HG03432 (cell line): Measurements from ENCODE around the gene WDR49.
"Not testable (repeated sequence)": the region's sequence is repeated elsewhere in the genome, so short reads cannot be mapped to it uniquely, and the experiment has no call there.

Experiments
- ATAC-seq: cut with Tn5 transposase; IDR thresholded peaks from one replicate; pipeline ENCODE4 v1.9.1; 2021; ENCODE audit warnings: mild to moderate bottlenecking, moderate library complexity; ENCODE audit not compliant: unreplicated experiment

WDR49 gene

DNA sequence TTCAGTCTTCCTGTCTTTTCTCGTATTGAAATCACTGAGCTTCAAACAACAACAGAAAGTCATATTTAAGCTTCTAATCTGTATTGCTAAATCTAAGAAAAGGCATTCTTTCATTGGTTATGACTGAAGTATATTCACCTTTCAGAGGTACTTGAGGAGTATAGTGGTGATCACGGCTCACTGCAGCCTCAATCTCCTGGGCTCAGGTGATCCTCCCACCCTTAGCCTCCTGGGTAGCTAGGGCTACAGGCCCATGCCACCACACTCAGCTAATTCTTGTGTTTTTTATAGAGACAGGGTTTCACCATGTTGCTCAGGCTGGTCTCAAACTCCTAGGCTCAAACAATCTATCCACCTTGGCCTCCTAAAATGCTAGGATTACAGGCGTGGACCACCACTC is 38.7 kb downstream of the WDR49 start:
- no peak for ATAC-seq

GRCh38 chr3:167614196-167614595 is 39.5 kb downstream of the WDR49 start:
- ATAC-seq: not testable (repeated sequence)

DNA sequence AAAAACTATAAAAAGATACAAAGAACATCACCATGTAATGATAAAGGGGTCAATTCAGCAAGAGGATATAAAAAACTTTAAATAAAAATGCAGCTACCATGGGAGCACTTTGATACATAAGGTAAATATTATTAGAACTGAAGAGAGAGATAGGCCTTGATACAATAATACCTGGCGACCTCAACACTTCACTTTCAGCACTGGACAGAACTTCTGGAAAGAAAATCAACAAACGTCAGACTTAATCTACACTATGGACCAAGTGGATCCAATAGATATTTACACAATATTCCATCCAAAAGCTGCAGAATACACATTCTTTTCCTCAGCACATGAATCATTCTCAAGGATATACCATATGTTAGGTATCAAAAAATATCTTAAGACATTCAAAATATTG is 42.0 kb downstream of the WDR49 start:
- ATAC-seq: no peak

DNA sequence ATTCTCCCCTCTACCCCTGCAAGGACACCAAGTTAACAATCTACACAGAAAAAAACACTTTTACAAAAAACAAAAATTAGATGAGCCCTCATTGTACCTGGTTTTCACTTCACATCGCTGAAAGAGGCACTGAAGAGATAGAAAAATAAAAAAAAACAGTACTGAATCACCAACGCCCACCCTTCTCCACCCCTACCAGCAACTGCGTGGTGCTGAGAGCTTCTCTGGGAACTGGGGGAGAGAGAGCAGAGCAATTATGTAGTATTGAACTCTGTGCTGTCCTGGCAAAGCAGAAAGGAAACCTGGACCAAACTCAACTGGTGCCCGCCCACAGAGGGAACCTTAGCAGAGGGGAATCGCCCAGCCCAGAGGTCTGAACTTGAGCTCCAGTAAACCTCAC is 44.6 kb downstream of the WDR49 start:
- no peak for ATAC-seq

- ATAC-seq: no peak
These were observed 46.9 kb downstream of the WDR49 start for GRCh38 chr3:167606836-167607235.

- no peak for ATAC-seq
These were observed 47.9 kb downstream of the WDR49 start for GRCh38 chr3:167605871-167606270.

GRCh38 chr3:167602041-167602440 is 51.7 kb downstream of the WDR49 start:
- ATAC-seq: no peak

GRCh38 chr3:167587651-167588050 is 66.1 kb downstream of the WDR49 start:
- no peak for ATAC-seq

DNA sequence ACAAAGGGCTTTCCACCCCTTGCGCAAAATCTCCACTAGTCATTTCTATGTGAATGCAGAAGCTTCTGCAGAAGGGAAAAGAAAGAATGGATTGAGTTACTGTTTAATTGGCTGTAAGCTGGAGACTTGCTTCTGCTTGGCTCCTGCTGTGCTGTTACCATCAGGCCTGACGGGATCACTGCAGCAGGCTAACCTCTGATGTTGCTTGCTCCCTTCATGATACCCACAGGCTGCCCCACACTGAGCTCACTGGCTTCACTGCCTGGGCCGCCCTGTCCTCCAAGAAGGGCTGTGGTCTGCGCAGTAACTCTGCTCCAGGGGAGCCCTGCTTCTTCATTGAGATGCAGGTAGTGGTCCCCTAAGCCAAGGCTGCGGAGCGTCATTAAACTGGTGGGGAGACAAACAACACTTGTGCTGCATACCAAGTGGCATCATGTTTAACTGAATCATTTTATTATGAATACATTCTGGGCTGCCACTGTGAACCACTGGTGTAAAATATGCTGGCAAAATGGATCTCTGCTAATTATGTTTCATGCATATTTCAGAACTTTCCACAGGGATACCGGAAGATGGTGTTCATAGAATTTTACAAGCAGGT is 78.6 kb downstream of the WDR49 start:
- no peak for ATAC-seq

DNA sequence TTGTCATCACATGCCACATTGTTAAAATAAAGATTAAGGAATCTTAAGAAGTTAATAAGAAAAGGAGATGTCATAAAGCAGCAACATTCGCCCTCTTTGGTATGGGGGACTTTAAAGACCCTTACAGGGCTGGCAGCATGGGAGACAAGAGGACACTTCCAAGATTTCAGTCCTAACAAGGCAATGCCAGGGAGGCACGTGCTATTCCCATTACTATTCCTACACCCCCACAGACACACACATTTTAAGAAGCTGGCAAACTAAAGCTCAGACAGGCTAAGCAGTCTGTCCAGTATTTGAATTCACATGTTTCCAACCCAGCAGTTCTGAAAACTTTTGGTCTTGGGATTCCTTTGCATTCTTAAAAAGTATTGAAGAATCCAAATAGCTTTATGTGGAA is 80.8 kb downstream of the WDR49 start:
- no peak for ATAC-seq

DNA sequence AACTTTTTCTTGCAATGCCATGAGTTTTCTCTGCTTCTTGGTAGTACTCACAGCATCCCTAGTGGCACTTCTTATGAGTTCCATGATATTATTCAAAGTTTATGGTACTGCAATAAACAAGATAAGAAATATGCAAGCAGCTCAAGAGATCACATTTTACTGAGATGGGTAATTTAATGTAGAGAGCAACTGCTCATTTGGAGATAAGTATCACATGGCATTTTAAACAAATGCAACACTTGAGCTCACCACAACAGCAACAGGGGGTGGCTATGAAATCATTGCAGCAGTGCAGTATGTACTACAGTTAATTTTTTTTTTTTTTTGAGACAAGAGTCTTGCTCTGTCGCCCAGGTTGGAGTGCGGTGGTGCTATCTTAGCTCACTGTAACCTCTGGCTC is 85.1 kb downstream of the WDR49 start:
- ATAC-seq: no peak

DNA sequence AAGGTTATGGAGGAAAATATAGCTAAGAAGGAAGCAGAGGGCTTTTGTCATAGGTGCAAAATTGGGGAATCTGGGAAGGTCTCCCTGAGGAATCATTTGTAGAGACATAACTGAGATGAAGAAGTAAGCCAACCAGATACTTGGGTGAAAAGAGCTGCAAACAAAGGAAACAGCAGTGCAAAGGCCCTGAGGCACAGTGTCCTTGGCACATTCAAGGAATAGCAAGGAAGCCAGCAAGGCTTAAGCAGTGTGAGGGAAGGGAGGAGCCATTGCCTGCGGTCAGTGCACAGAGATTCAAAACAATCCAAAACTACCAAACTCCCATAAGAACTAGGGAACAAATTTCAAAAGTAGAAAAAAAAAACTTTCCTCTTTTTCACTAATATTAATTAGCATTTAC is 88.3 kb downstream of the WDR49 start:
- no peak for ATAC-seq

DNA sequence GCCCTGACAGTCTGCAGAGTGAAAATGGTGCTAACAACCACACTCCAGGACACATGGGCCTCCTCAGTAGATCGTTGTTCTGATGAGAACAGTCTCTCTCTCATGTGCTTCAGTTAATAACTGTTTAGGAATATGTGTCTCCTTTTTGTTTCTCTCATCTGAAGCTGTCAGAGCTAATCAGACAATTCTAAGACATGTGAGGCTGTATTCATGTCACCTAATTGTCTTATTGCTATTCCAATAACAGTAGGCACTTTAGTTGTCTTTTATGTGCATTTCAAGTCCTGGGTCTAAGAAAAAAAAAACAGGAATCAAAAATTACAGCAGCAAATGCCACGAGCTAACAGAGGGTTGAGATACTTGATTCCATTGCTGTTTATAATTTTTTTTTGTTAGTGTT is 89.1 kb downstream of the WDR49 start:
- no peak for ATAC-seq

- ATAC-seq: no peak
These were observed 93.8 kb downstream of the WDR49 start for GRCh38 chr3:167559924-167560323.

GRCh38 chr3:167554898-167555297 is 98.8 kb downstream of the WDR49 start:
- no peak for ATAC-seq

DNA sequence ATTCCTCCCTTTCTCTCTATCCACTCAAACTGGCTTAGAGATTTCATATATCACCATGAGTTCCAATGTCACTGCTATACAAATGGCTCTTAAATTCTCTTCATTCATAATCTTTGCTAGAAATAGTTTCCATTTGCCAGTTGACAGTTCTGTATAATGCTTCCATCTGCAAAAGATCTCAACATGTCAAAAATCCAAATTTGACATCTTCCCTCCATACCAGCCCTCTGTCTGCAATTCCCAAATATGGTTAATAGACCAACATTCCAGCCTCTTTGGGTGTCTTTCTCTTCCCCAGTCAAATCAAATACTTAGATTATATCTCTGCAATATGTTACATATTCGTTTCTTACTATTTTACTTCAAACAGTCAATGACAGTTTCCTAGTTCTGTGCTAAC is 115.7 kb downstream of the WDR49 start:
- ATAC-seq: no peak

DNA sequence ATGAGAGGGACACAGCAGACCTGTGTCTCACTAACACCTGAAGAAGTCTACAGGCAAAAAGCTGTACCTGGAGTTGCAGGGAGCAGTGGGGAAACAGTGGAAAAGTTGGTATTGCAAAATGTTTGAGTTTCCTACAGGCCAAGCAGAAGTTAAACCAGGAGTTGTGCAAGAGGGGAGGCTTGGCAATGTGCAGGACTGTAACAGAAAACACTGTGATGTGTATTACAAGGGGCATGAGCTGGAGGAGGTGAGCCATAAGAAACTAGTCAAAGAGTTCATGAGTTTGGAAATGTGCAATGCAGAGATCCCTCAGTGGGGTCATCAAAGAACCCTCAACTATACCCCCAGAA is 132.8 kb downstream of the WDR49 start:
- ATAC-seq: no peak

DNA sequence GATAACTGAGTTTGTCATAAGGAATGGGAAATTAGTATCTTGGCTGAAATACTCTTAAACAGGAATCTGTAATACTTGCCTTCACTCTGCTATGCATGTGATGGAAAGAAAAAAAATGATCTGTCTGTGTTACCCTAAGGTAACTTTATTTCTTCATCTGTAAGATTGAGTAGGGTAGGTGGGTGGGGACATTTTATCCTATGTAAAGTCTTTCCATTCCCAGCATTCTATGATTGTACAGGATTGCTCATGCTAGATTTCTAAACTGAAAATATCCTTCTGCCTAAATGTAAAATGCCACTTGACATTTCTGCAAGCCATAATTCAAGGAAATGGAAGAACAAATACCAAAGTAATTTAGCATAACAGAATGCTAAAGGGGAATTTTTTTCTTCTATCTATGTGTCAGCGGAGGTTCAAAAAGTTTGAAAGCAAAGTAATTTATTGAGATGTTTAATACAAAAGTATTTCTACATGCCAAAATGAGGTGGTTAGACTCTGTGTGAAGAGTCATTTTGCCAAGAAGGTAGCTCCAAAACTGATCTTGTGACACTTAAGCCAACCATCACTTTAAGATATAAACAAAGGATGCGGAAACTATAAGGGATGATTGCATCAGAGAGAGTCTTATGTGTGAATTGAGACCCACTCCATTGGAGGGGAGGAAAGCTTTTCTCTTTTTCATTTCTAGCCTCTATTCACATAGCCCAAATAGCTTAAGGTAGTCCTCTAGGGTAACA is 133.3 kb downstream of the WDR49 start:
- no peak for ATAC-seq

DNA sequence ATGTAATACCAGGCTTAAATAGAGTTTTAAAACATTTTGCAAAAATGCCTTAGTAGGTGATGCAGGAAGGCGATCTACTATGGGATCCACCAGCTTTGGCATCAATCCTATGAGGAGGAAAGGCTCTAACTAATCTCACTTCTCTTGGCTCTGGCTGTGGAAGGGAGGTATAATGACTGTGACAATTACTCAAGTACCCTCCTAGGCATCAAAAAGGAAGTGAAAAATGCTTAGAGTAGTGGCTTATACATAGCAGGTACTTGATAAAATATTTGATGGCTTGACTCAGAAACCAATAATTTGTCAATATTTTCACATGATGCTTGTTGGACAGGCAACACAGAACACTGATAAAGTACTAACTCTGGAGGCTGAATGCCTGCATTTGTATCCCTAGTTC is 145.8 kb downstream of the WDR49 start:
- ATAC-seq: peak; percentile 72

DNA sequence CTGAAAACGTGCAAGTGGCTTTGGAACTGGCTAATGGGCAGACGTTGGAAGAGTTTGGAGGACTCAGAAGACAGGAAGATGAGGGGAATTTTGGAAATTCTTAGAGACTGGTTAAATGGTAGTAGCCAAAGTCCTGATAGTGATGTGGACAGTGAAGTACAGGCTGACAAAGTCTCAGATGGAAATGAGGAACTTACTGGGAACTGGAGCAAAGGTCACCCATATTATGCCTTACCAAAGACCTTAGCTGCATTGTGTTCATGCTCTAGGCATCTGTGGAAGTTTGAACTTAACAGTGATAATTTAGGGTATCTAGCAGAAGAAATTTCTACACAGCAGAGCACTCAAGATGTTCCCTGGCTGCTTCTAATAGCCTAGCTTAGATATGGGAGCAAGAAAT is 151.3 kb downstream of the WDR49 start:
- no peak for ATAC-seq

GRCh38 chr3:167501941-167502340 is 151.8 kb downstream of the WDR49 start:
- no peak for ATAC-seq

DNA sequence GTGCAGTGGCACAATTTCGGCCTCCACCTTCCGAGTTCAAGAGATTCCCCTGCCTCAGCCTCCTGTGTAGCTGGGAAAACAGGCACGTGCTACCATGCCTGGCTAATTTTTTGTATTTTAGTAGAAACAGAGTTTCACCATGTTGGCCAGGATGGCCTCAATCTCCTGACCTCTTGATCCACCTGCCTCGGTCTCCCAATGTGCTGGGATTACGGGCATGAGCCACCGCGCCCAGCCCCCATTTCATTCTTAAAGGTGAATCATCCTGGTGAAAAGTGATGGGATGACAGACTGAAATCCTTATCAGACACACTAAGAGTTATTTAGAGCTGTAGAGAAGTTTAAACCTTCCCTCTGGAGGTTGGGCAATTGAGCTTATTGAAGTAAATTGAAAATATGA is 155.8 kb downstream of the WDR49 start:
- ATAC-seq: no peak

DNA sequence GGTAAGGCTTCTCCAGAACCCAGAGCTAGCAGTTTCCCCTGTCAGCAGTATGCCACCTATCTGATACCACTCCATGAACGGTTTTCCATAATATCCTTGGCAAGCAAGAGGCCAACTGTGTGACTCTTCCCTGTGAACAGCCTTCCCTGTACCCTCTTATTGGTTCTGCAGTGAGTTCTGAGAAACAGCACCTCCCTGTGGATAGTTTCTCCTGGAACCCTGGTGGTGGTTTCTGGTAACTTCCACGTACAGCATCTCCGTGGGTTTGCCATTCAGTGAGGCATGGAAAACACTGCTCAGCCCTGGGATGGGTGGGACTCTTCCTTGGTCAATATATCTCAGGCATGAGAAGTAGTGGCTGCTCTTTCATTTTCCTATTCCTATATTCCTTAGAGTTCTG is 160.5 kb downstream of the WDR49 start:
- ATAC-seq: no peak
